Panc1 (cell line): Measurements from ENCODE around the gene BACE1. TPM values are rescaled to one million over a fixed set of nuclear protein-coding genes. Genes with fewer than 3 reads are reported as not detected.
A peak's percentile ranks its signal among the peaks of the same experiment; 100 is the strongest.

Source experiments
- ATAC-seq: fragments of 200-7000 bp; cut with Tn5 transposase; 2 replicates; pipeline ENCODE4 v1.9.1; 2020; ENCODE audit warnings: mild to moderate bottlenecking, moderate library complexity
- BruUV-seq: library from RNA; stranded (reverse); fragments of 400-500 nt; replicated peaks from 2 replicates; lab custom pipeline; 2021; lab: Mats Ljungman, UMichigan
- CTCF ChIA-PET: fragments of 300-600 bp; sonication (Branson Sonifier 250); formaldehyde crosslinking; loops from one replicate; lab custom pipeline; 2022; ENCODE audit warnings: antibody characterized with exemption; lab: Charles Lee
- POLR2A ChIA-PET: fragments of 300-600 bp; sonication (Branson Sonifier 250); formaldehyde crosslinking; loops from one replicate; lab custom pipeline; 2022; ENCODE audit warnings: antibody characterized with exemption; lab: Charles Lee
- DNase-seq: peaks from one replicate; pipeline ENCODE4 v3.0.0-alpha.2; 2010; ENCODE audit warnings: low read depth, low spot score
- H3K27ac ChIP-seq: 2 replicates; pipeline ENCODE4 v1.5.1; 2011; ENCODE audit warnings: mild to moderate bottlenecking, low read length, inconsistent platforms
- H3K27me3 ChIP-seq: fragments of 200-500 bp; sonication (Bioruptor generic); 2 replicates; pipeline ENCODE4 v1.6.0; 2014; ENCODE audit warnings: low read length, inconsistent platforms; ENCODE audit not compliant: control insufficient read depth, insufficient read depth
- H3K36me3 ChIP-seq: fragments of 200-500 bp; sonication (Bioruptor generic); 2 replicates; pipeline ENCODE4 v1.5.1; 2014; ENCODE audit warnings: inconsistent platforms, mild to moderate bottlenecking, low read length, moderate library complexity; ENCODE audit not compliant: control insufficient read depth, insufficient read depth
- H3K4me1 ChIP-seq: 2 replicates; pipeline ENCODE4 v1.5.1; 2011; ENCODE audit warnings: inconsistent platforms, mild to moderate bottlenecking, low read length, moderate library complexity; ENCODE audit not compliant: control insufficient read depth, insufficient read depth
- H3K4me3 ChIP-seq, 2 experiments: 2 replicates each; pipeline ENCODE4 v1.5.1; 2011 to 2012; ENCODE audit warnings: low read depth in 2 of 2, low read length in 2 of 2, mild to moderate bottlenecking in 2 of 2, inconsistent platforms in 1 of 2, moderate library complexity in 1 of 2
- H3K9me3 ChIP-seq: fragments of 200-500 bp; sonication (Bioruptor generic); 2 replicates; pipeline ENCODE4 v1.5.1; 2014; ENCODE audit warnings: low read depth, mild to moderate bottlenecking, inconsistent platforms, low read length, moderate library complexity; ENCODE audit not compliant: control insufficient read depth, insufficient read depth
- CTCF ChIP-seq: fragments of 450-650 bp; IDR thresholded peaks from 2 replicates; pipeline ENCODE4 v1.5.1; 2017; ENCODE audit warnings: mild to moderate bottlenecking
- POLR2AphosphoS5 ChIP-seq: IDR thresholded peaks from 2 replicates; pipeline ENCODE4 v1.6.1; 2012; ENCODE audit warnings: mild to moderate bottlenecking, low read depth, low read length, moderate library complexity
- REST ChIP-seq, 2 experiments: IDR thresholded peaks; 2 replicates each; pipeline ENCODE4 v1.6.1; 2011 to 2012; ENCODE audit warnings: low read depth in 2 of 2, control low read depth in 1 of 2, low read length in 1 of 2, mild to moderate bottlenecking in 1 of 2, moderate library complexity in 1 of 2; ENCODE audit not compliant: insufficient read depth in 1 of 2
- SIN3A ChIP-seq: IDR thresholded peaks from 2 replicates; pipeline ENCODE4 v1.6.1; 2012; ENCODE audit warnings: low read depth, mild to moderate bottlenecking, low read length, moderate library complexity, borderline replicate concordance; ENCODE audit not compliant: insufficient read depth
- TCF7L2 ChIP-seq: IDR thresholded peaks from 2 replicates; pipeline ENCODE4 v1.6.1; 2011; ENCODE audit warnings: mild to moderate bottlenecking, low read depth, low read length, inconsistent platforms
- in situ Hi-C: cut with HindIII; loops from 2 replicates; pipeline ENCODE4 v1.10.0; 2016; ENCODE audit warnings: low sequenced_read_pairs, low pct_unique_long_range_greater_than_20kb
- intact Hi-C: fragments of 100-400 bp; cut with micrococcal nuclease; formaldehyde crosslinking; loops from one replicate; pipeline ENCODE4 v1.10.0; 2022; ENCODE audit not compliant: unreplicated experiment
- total RNA-seq: library from RNA; stranded (reverse); gene quantifications from one replicate; pipeline ENCODE4 v1.2.1, GENCODE V29; 2021; ENCODE audit not compliant: unreplicated experiment

Gene BACE1
- total RNA-seq, 1 experiment from 2014 or later: 4.9 TPM

GRCh38 chr11:117300283-117300663 lies 15.8 kb downstream of the BACE1 start:
- ChIA-PET POLR2A (no interaction called here), CTCF (no interaction called here)
- no peaks in the 10 kb centered on the region for H3K36me3 ChIP-seq
- in situ Hi-C loops (no loop called here), intact Hi-C loops (no loop called here)
- H3K4me1 ChIP-seq: no peaks in the 10 kb centered on the region
- no peak overlapping the region for H3K4me3 ChIP-seq
- no peak overlapping the region for H3K27ac ChIP-seq
- H3K9me3 ChIP-seq: no peaks in the 10 kb centered on the region
- no TSS peak for BruUV-seq
- DNase-seq (no peak), ATAC-seq (0 out of 2 replicates have a peak, but pooled peaks have one; percentile 28)
- TF ChIP-seq REST (IDR thresholded peaks at IDR 0.05; ENCODE audit: insufficient read depth in 1 of 2, low read depth in 2 of 2, low read length in 1 of 2): no peak
- no peaks in the 10 kb centered on the region for H3K27me3 ChIP-seq

- in situ Hi-C loops (no loop called here), intact Hi-C loops (no loop called here)
- CTCF ChIA-PET: no interaction called here
- POLR2A ChIA-PET: no interaction called here
- no peak for TF ChIP-seq CTCF
- TF ChIP-seq TCF7L2: no peak
- TF ChIP-seq POLR2AphosphoS5: no peak
- TF ChIP-seq REST (IDR thresholded peaks at IDR 0.05; ENCODE audit: insufficient read depth in 1 of 2, low read depth in 2 of 2, low read length in 1 of 2): no peak
- TF ChIP-seq SIN3A: no peak
- Histone ChIP-seq H3K9me3 (no peaks in the 10 kb centered on the region), H3K27ac (no peak overlapping the region), H3K4me1 (no peaks in the 10 kb centered on the region), H3K36me3 (no peaks in the 10 kb centered on the region), H3K4me3 (no peak overlapping the region), H3K27me3 (no peaks in the 10 kb centered on the region)
- no TSS peak for BruUV-seq
- ATAC-seq (peak; percentile 25; the same call in 1 of the 2 replicates), DNase-seq (no peak)
These were observed 16.4 kb downstream of the BACE1 start for GRCh38 chr11:117299351-117300282.
